Measurements from ENCODE around the gene QPCT. TPM values are rescaled to one million over a fixed set of nuclear protein-coding genes. Genes with fewer than 3 reads are reported as not detected.

QPCT gene
- total and polyA plus RNA-seq, 2 experiments from 2014 or later, result 13.2 TPM

- Histone ChIP-seq H2AFZ (no peak overlapping the region), H4K20me1 (replicated peaks; ENCODE audit: insufficient read depth) (no peaks in the 10 kb centered on the region), H3K27me3 (ENCODE audit: insufficient read depth) (no peaks in the 10 kb centered on the region), H3K79me2 (replicated peaks; ENCODE audit: insufficient read depth) (no peaks in the 10 kb centered on the region), H3K4me2 (no peak overlapping the region), H3K4me1 (ENCODE audit: insufficient read depth) (no peaks in the 10 kb centered on the region), H3K36me3 (ENCODE audit: insufficient read depth) (no peaks in the 10 kb centered on the region), H3K4me3 (no peak overlapping the region), H3F3A (replicated peaks; ENCODE audit: low read depth) (no peaks in the 10 kb centered on the region), H3K27ac (ENCODE audit: low read depth) (no peak overlapping the region), H3K9me2 (ENCODE audit: insufficient read depth) (0 out of 2 replicates have a peak, but pooled peaks cover 3% of the 10 kb centered on the region)
- Mint-ChIP-seq H3K9me3 (no peaks in the 10 kb centered on the region), H3K27ac (no peak overlapping the region), H3K4me3 (no peak overlapping the region), H3K27me3 (ENCODE audit: insufficient read depth, low read depth, poor library complexity) (peaks cover 3% of the 10 kb centered on the region), H3K36me3 (ENCODE audit: low read depth) (no peaks in the 10 kb centered on the region), H3K4me1 (peaks cover 3% of the 10 kb centered on the region)
- TF ChIP-seq ZNF331 (CRISPR knock-in tag; IDR thresholded peaks at IDR 0.05; ENCODE audit: low read depth) (no peak), POLR2AphosphoS5 (IDR thresholded peaks at IDR 0.05; ENCODE audit: low read depth) (no peak), ZNF114 (CRISPR knock-in tag; IDR thresholded peaks at IDR 0.05) (no peak), CREB1 (CRISPR knock-in tag; IDR thresholded peaks at IDR 0.05; ENCODE audit: low read depth) (no peak), EZH2 (IDR thresholded peaks at IDR 0.05; ENCODE audit: low read depth, unreplicated experiment) (no peak), STAT1 (IDR thresholded peaks at IDR 0.05; ENCODE audit: unreplicated experiment) (no peak), NANOG (IDR thresholded peaks at IDR 0.05; ENCODE audit: borderline replicate concordance) (no peak), CTCF (conservative IDR thresholded peaks at IDR 0.05; ENCODE audit: low read depth in 2 of 2) (no peak), JUNB (IDR thresholded peaks at IDR 0.05; ENCODE audit: unreplicated experiment) (no peak)
- TF ChIP-seq, protein P1, sequence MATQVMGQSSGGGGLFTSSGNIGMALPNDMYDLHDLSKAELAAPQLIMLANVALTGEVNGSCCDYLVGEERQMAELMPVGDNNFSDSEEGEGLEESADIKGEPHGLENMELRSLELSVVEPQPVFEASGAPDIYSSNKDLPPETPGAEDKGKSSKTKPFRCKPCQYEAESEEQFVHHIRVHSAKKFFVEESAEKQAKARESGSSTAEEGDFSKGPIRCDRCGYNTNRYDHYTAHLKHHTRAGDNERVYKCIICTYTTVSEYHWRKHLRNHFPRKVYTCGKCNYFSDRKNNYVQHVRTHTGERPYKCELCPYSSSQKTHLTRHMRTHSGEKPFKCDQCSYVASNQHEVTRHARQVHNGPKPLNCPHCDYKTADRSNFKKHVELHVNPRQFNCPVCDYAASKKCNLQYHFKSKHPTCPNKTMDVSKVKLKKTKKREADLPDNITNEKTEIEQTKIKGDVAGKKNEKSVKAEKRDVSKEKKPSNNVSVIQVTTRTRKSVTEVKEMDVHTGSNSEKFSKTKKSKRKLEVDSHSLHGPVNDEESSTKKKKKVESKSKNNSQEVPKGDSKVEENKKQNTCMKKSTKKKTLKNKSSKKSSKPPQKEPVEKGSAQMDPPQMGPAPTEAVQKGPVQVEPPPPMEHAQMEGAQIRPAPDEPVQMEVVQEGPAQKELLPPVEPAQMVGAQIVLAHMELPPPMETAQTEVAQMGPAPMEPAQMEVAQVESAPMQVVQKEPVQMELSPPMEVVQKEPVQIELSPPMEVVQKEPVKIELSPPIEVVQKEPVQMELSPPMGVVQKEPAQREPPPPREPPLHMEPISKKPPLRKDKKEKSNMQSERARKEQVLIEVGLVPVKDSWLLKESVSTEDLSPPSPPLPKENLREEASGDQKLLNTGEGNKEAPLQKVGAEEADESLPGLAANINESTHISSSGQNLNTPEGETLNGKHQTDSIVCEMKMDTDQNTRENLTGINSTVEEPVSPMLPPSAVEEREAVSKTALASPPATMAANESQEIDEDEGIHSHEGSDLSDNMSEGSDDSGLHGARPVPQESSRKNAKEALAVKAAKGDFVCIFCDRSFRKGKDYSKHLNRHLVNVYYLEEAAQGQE (IDR thresholded peaks at IDR 0.05; ENCODE audit: unreplicated experiment), result no peak
- DNase-seq (ENCODE audit: low spot score) (no peak), ATAC-seq (no peak)
Observed at GRCh38 chr2:37337620-37338280, 6.7 kb upstream of the QPCT start.

GRCh38 chr2:37338933-37339332, 5.5 kb upstream of the QPCT start:
- Mint-ChIP-seq H3K4me1 (peaks cover 14% of the 10 kb centered on the region), H3K9me3 (no peaks in the 10 kb centered on the region), H3K27me3 (ENCODE audit: insufficient read depth, low read depth, poor library complexity) (peaks cover 6% of the 10 kb centered on the region), H3K4me3 (no peak overlapping the region), H3K36me3 (ENCODE audit: low read depth) (no peaks in the 10 kb centered on the region), H3K27ac (no peak overlapping the region)
- Histone ChIP-seq H3K27me3 (ENCODE audit: insufficient read depth) (peaks cover 2% of the 10 kb centered on the region), H3K27ac (ENCODE audit: low read depth) (no peak overlapping the region), H3K4me2 (no peak overlapping the region), H3K36me3 (ENCODE audit: insufficient read depth) (no peaks in the 10 kb centered on the region), H2AFZ (no peak overlapping the region), H3K4me1 (ENCODE audit: insufficient read depth) (peaks cover 5% of the 10 kb centered on the region), H3F3A (replicated peaks; ENCODE audit: low read depth) (peaks cover 3% of the 10 kb centered on the region; the same call in 1 of the 2 replicates), H3K9me2 (ENCODE audit: insufficient read depth) (0 out of 2 replicates have a peak, but pooled peaks cover 3% of the 10 kb centered on the region), H3K4me3 (no peak overlapping the region), H3K79me2 (replicated peaks; ENCODE audit: insufficient read depth) (no peaks in the 10 kb centered on the region), H4K20me1 (replicated peaks; ENCODE audit: insufficient read depth) (no peaks in the 10 kb centered on the region)
- DNase-seq (ENCODE audit: low spot score) (no peak), ATAC-seq (no peak)
- no peak for TF ChIP-seq STAT1 (IDR thresholded peaks at IDR 0.05; ENCODE audit: unreplicated experiment)
- TF ChIP-seq, protein P1 (IDR thresholded peaks at IDR 0.05; ENCODE audit: unreplicated experiment), result no peak
- no peak for TF ChIP-seq JUNB (IDR thresholded peaks at IDR 0.05; ENCODE audit: unreplicated experiment)
- no peak for TF ChIP-seq POLR2AphosphoS5 (IDR thresholded peaks at IDR 0.05; ENCODE audit: low read depth)
- TF ChIP-seq ZNF331 (CRISPR knock-in tag; IDR thresholded peaks at IDR 0.05; ENCODE audit: low read depth), result no peak
- no peak for TF ChIP-seq CREB1 (CRISPR knock-in tag; IDR thresholded peaks at IDR 0.05; ENCODE audit: low read depth)
- TF ChIP-seq NANOG (IDR thresholded peaks at IDR 0.05; ENCODE audit: borderline replicate concordance), result no peak

Measured in GM23338 (cell line).